SK-N-SH (cell line): ENCODE results near the gene DDRGK1. TPM values are rescaled to one million over a fixed set of nuclear protein-coding genes. Genes with fewer than 3 reads are reported as not detected.

ENCODE experiments used
- CTCF ChIA-PET: fragments of 300-600, 350-600 bp; formaldehyde crosslinking; extraction: SDS; loops from one replicate; lab custom pipeline; 2021; lab: Yijun Ruan, JAX
- POLR2A ChIA-PET: fragments of 350-600 bp; sonication (Branson Sonifier 250); formaldehyde crosslinking; extraction: SDS; loops from one replicate; lab custom pipeline; 2020; ENCODE audit warnings: antibody characterized with exemption, inconsistent platforms; lab: Yijun Ruan, JAX
- DNase-seq: peaks from one replicate; pipeline ENCODE4 v3.0.0; 2012
- H2AFZ ChIP-seq: fragments of 200-600 bp; sonication (generic); 2 replicates; pipeline ENCODE4 v1.8.1; 2016; ENCODE audit warnings: antibody characterized with exemption, mild to moderate bottlenecking, low read depth
- H3F3A ChIP-seq: fragments of 200-600 bp; sonication (generic); replicated peaks from 2 replicates; pipeline ENCODE3; 2016; ENCODE audit warnings: antibody characterized with exemption, mild to moderate bottlenecking; ENCODE audit not compliant: insufficient read depth
- H3K27ac ChIP-seq, 2 experiments: fragments of 200-500 bp in 1 of 2; fragments of 200-600 bp in 1 of 2; sonication (Bioruptor generic) in 1 of 2; sonication (generic), shearing (Covaris generic) in 1 of 2; 2 replicates each; pipeline versions ENCODE4 v1.5.1 to v1.6.1; 2014 to 2016; ENCODE audit warnings: low read depth in 2 of 2, inconsistent platforms in 1 of 2, low read length in 1 of 2, mild to moderate bottlenecking in 1 of 2, mixed read lengths in 1 of 2
- H3K27me3 ChIP-seq: fragments of 200-600 bp; sonication (generic), shearing (Covaris generic); 2 replicates; pipeline ENCODE4 v1.6.1; 2016; ENCODE audit warnings: mixed run types; ENCODE audit not compliant: insufficient read depth
- H3K36me3 ChIP-seq, 2 experiments: fragments of 200-500 bp in 1 of 2; fragments of 200-600 bp in 1 of 2; sonication (Bioruptor generic) in 1 of 2; sonication (generic) in 1 of 2; replicated peaks in 1 of 2; 2 replicates each; pipeline versions ENCODE3 to v1.5.1; 2014 to 2016; ENCODE audit warnings: low read length in 1 of 2, mild to moderate bottlenecking in 1 of 2; ENCODE audit not compliant: insufficient read depth in 2 of 2, control insufficient read depth in 1 of 2
- H3K4me1 ChIP-seq, 2 experiments: fragments of 200-500 bp in 1 of 2; fragments of 200-600 bp in 1 of 2; sonication (Bioruptor generic) in 1 of 2; sonication (generic), shearing (Covaris generic) in 1 of 2; 2 replicates each; pipeline versions ENCODE4 v1.5.1 to v1.6.1; 2014 to 2016; ENCODE audit warnings: low read depth in 1 of 2, low read length in 1 of 2, mixed run types in 1 of 2; ENCODE audit not compliant: insufficient read depth in 2 of 2, control insufficient read depth in 1 of 2
- H3K4me2 ChIP-seq: fragments of 200-600 bp; sonication (generic), shearing (Covaris generic); 2 replicates; pipeline ENCODE4 v1.6.1; 2017; ENCODE audit warnings: mixed run types
- H3K4me3 ChIP-seq, 2 experiments: fragments of 200-500 bp in 1 of 2; fragments of 200-600 bp in 1 of 2; sonication (Bioruptor generic) in 1 of 2; sonication (generic), shearing (Covaris generic) in 1 of 2; 2 replicates each; pipeline versions ENCODE4 v1.5.1 to v1.8.1; 2014 to 2016; ENCODE audit warnings: low read depth in 2 of 2, inconsistent platforms in 1 of 2, low read length in 1 of 2, mild to moderate bottlenecking in 1 of 2, mixed read lengths in 1 of 2, moderate library complexity in 1 of 2
- H3K79me2 ChIP-seq: fragments of 200-600 bp; sonication (generic); 2 replicates; pipeline ENCODE4 v1.8.1; 2017; ENCODE audit warnings: mild to moderate bottlenecking; ENCODE audit not compliant: insufficient read depth
- H3K9ac ChIP-seq: fragments of 200-600 bp; sonication (generic); 2 replicates; pipeline ENCODE4 v1.6.1; 2017; ENCODE audit warnings: mixed run types
- H3K9me2 ChIP-seq: fragments of 200-600 bp; sonication (generic); 2 replicates; pipeline ENCODE4 v1.6.1; 2017; ENCODE audit warnings: mixed run types
- H3K9me3 ChIP-seq: fragments of 200-600 bp; sonication (generic); 2 replicates; pipeline ENCODE4 v1.6.1; 2017; ENCODE audit warnings: mixed run types, mild to moderate bottlenecking, moderate library complexity
- H4K20me1 ChIP-seq: fragments of 200-600 bp; sonication (generic); 2 replicates; pipeline ENCODE4 v1.6.1; 2017; ENCODE audit warnings: mild to moderate bottlenecking, mixed run types; ENCODE audit not compliant: insufficient read depth
- CHD2 ChIP-seq: fragments of 150-350 bp; IDR thresholded peaks from 2 replicates; pipeline ENCODE4 v1.6.1; 2018; ENCODE audit warnings: low read length; ENCODE audit not compliant: partially characterized antibody
- EZH2phosphoT487 ChIP-seq: fragments of 200-600 bp; sonication (generic); IDR thresholded peaks from 2 replicates; pipeline ENCODE4 v1.6.1; 2017; ENCODE audit warnings: low read depth, mixed run types, mild to moderate bottlenecking, antibody characterized with exemption, moderate library complexity, borderline replicate concordance
- FOSL2 ChIP-seq: IDR thresholded peaks from 2 replicates; pipeline ENCODE4 v1.4.0; 2012; ENCODE audit warnings: low read depth, mild to moderate bottlenecking, moderate library complexity, borderline replicate concordance
- FOXJ3 ChIP-seq: sonication (generic); formaldehyde crosslinking; IDR thresholded peaks from 2 replicates; pipeline ENCODE4 v1.5.1; 2020; ENCODE audit warnings: mild to moderate bottlenecking, missing genetic modification reagents
- FOXM1 ChIP-seq: IDR thresholded peaks from 2 replicates; pipeline ENCODE4 v1.4.0; 2012; ENCODE audit warnings: low read depth, mild to moderate bottlenecking
- GATA2 ChIP-seq: sonication (generic); formaldehyde crosslinking; IDR thresholded peaks from 2 replicates; pipeline ENCODE4 v1.5.0; 2020; ENCODE audit warnings: mild to moderate bottlenecking, missing genetic modification reagents
- IRF3 ChIP-seq: fragments of 150-350 bp; IDR thresholded peaks from 2 replicates; pipeline ENCODE4 v1.6.1; 2016; ENCODE audit warnings: mild to moderate bottlenecking, low read depth, low read length
- JUND ChIP-seq: IDR thresholded peaks from 2 replicates; pipeline ENCODE4 v1.4.0; 2012
- MAX ChIP-seq: IDR thresholded peaks from 2 replicates; pipeline ENCODE4 v1.4.0; 2012; ENCODE audit warnings: low read depth
- MEF2A ChIP-seq: IDR thresholded peaks from 2 replicates; pipeline ENCODE4 v1.4.0; 2012; ENCODE audit warnings: low read depth, borderline replicate concordance
- NFIC ChIP-seq: IDR thresholded peaks from 2 replicates; pipeline ENCODE4 v1.4.0; 2012; ENCODE audit warnings: borderline replicate concordance
- NRF1 ChIP-seq: IDR thresholded peaks from 2 replicates; pipeline ENCODE4 v1.6.1; 2012; ENCODE audit warnings: low read depth, mild to moderate bottlenecking, low read length
- POLR2AphosphoS5 ChIP-seq: IDR thresholded peaks from 2 replicates; pipeline ENCODE4 v1.6.1; 2012; ENCODE audit warnings: low read depth, low read length
- RCOR1 ChIP-seq: fragments of 150-350 bp; IDR thresholded peaks from 2 replicates; pipeline ENCODE4 v1.6.1; 2017; ENCODE audit warnings: antibody characterized with exemption, low read length
- RXRA ChIP-seq: IDR thresholded peaks from 2 replicates; pipeline ENCODE4 v1.4.0; 2012; ENCODE audit warnings: low read depth, mild to moderate bottlenecking, borderline replicate concordance
- SIN3A ChIP-seq: IDR thresholded peaks from 2 replicates; pipeline ENCODE4 v1.6.1; 2012; ENCODE audit warnings: low read depth, mild to moderate bottlenecking, low read length, moderate library complexity, borderline replicate concordance
- TCF12 ChIP-seq: IDR thresholded peaks from 2 replicates; pipeline ENCODE4 v1.4.0; 2012
- USF2 ChIP-seq: fragments of 150-350 bp; IDR thresholded peaks from 2 replicates; pipeline ENCODE4 v1.6.1; 2017; ENCODE audit warnings: antibody characterized with exemption, low read length, low read depth, borderline replicate concordance
- YY1 ChIP-seq: IDR thresholded peaks from 2 replicates; pipeline ENCODE4 v1.4.0; 2012; ENCODE audit warnings: low read depth, mild to moderate bottlenecking
- ZBTB33 ChIP-seq: IDR thresholded peaks from 2 replicates; pipeline ENCODE4 v1.4.0; 2012; ENCODE audit warnings: low read depth, borderline replicate concordance
- WGBS: methylation state at CpG from one replicate; pipeline ENCODE4 v1.1.6; 2017; ENCODE audit warnings: low lambda C conversion rate; 5-methylcytosine and 5-hydroxymethylcytosine counted together
- polyA plus RNA-seq, 3 experiments: library from polyadenylated mRNA; depleted of rRNA; stranded (reverse); fragments of >200 nt; gene quantifications; 2 replicates each; pipeline ENCODE4 v1.2.3, GENCODE V29; 2012

DDRGK1 gene
- polyA plus RNA-seq, 1 of the 3 experiments (the other 2 are of a cell fraction): 70.6 TPM

GRCh38 chr20:3229798-3230197 is 25.3 kb upstream of the DDRGK1 start:
- TF ChIP-seq MAX: no peak
- TF ChIP-seq SIN3A: no peak
- TF ChIP-seq MEF2A: no peak
- no peak for TF ChIP-seq CHD2
- TF ChIP-seq GATA2 (CRISPR knock-in tag): no peak
- TF ChIP-seq RXRA: no peak
- no peak for TF ChIP-seq FOXJ3
- no peak for TF ChIP-seq NRF1
- no peak for TF ChIP-seq ZBTB33
- TF ChIP-seq JUND: no peak
- no peak for TF ChIP-seq FOXM1
- TF ChIP-seq YY1: no peak
- TF ChIP-seq EZH2phosphoT487: no peak
- TF ChIP-seq TCF12: no peak
- no peak for TF ChIP-seq FOSL2
- no peak for TF ChIP-seq IRF3
- no peak for TF ChIP-seq USF2
- no peak for TF ChIP-seq NFIC
- no peak for TF ChIP-seq POLR2AphosphoS5
- no peak for TF ChIP-seq RCOR1
- 86% methylated on average over 11 of the region's 14 CpGs for WGBS
- CTCF ChIA-PET: no interaction called here
- H3K36me3 ChIP-seq: no peaks in the 10 kb centered on the region
- H3K9me3 ChIP-seq: no peaks in the 10 kb centered on the region
- no peaks in the 10 kb centered on the region for H3K27me3 ChIP-seq
- no peaks in the 10 kb centered on the region for H3F3A ChIP-seq
- no peaks in the 10 kb centered on the region for H4K20me1 ChIP-seq
- no peaks in the 10 kb centered on the region for H3K4me1 ChIP-seq
- H3K9ac ChIP-seq: no peak overlapping the region
- H3K27ac ChIP-seq: no peak overlapping the region
- no peaks in the 10 kb centered on the region for H3K79me2 ChIP-seq
- H2AFZ ChIP-seq: no peak overlapping the region
- DNase-seq: no peak
- no peak overlapping the region for H3K4me3 ChIP-seq
- H3K4me2 ChIP-seq: no peak overlapping the region
- POLR2A ChIA-PET: no interaction called here
- no peaks in the 10 kb centered on the region for H3K9me2 ChIP-seq
